SK-N-SH (cell line): ENCODE results near the gene KEAP1. TPM values are rescaled to one million over a fixed set of nuclear protein-coding genes. Genes with fewer than 3 reads are reported as not detected.

Experiments
- CTCF ChIA-PET: fragments of 300-600, 350-600 bp; formaldehyde crosslinking; extraction: SDS; loops from one replicate; lab custom pipeline; 2021; lab: Yijun Ruan, JAX
- POLR2A ChIA-PET: fragments of 350-600 bp; sonication (Branson Sonifier 250); formaldehyde crosslinking; extraction: SDS; loops from one replicate; lab custom pipeline; 2020; ENCODE audit warnings: antibody characterized with exemption, inconsistent platforms; lab: Yijun Ruan, JAX
- DNase-seq: peaks from one replicate; pipeline ENCODE4 v3.0.0; 2012
- H2AFZ ChIP-seq: fragments of 200-600 bp; sonication (generic); 2 replicates; pipeline ENCODE4 v1.8.1; 2016; ENCODE audit warnings: antibody characterized with exemption, mild to moderate bottlenecking, low read depth
- H3F3A ChIP-seq: fragments of 200-600 bp; sonication (generic); replicated peaks from 2 replicates; pipeline ENCODE3; 2016; ENCODE audit warnings: antibody characterized with exemption, mild to moderate bottlenecking; ENCODE audit not compliant: insufficient read depth
- H3K27ac ChIP-seq, 2 experiments: fragments of 200-500 bp in 1 of 2; fragments of 200-600 bp in 1 of 2; sonication (Bioruptor generic) in 1 of 2; sonication (generic), shearing (Covaris generic) in 1 of 2; 2 replicates each; pipeline versions ENCODE4 v1.5.1 to v1.6.1; 2014 to 2016; ENCODE audit warnings: low read depth in 2 of 2, inconsistent platforms in 1 of 2, low read length in 1 of 2, mild to moderate bottlenecking in 1 of 2, mixed read lengths in 1 of 2
- H3K27me3 ChIP-seq: fragments of 200-600 bp; sonication (generic), shearing (Covaris generic); 2 replicates; pipeline ENCODE4 v1.6.1; 2016; ENCODE audit warnings: mixed run types; ENCODE audit not compliant: insufficient read depth
- H3K36me3 ChIP-seq, 2 experiments: fragments of 200-500 bp in 1 of 2; fragments of 200-600 bp in 1 of 2; sonication (Bioruptor generic) in 1 of 2; sonication (generic) in 1 of 2; replicated peaks in 1 of 2; 2 replicates each; pipeline versions ENCODE3 to v1.5.1; 2014 to 2016; ENCODE audit warnings: low read length in 1 of 2, mild to moderate bottlenecking in 1 of 2; ENCODE audit not compliant: insufficient read depth in 2 of 2, control insufficient read depth in 1 of 2
- H3K4me1 ChIP-seq, 2 experiments: fragments of 200-500 bp in 1 of 2; fragments of 200-600 bp in 1 of 2; sonication (Bioruptor generic) in 1 of 2; sonication (generic), shearing (Covaris generic) in 1 of 2; 2 replicates each; pipeline versions ENCODE4 v1.5.1 to v1.6.1; 2014 to 2016; ENCODE audit warnings: low read depth in 1 of 2, low read length in 1 of 2, mixed run types in 1 of 2; ENCODE audit not compliant: insufficient read depth in 2 of 2, control insufficient read depth in 1 of 2
- H3K4me2 ChIP-seq: fragments of 200-600 bp; sonication (generic), shearing (Covaris generic); 2 replicates; pipeline ENCODE4 v1.6.1; 2017; ENCODE audit warnings: mixed run types
- H3K4me3 ChIP-seq, 2 experiments: fragments of 200-500 bp in 1 of 2; fragments of 200-600 bp in 1 of 2; sonication (Bioruptor generic) in 1 of 2; sonication (generic), shearing (Covaris generic) in 1 of 2; 2 replicates each; pipeline versions ENCODE4 v1.5.1 to v1.8.1; 2014 to 2016; ENCODE audit warnings: low read depth in 2 of 2, inconsistent platforms in 1 of 2, low read length in 1 of 2, mild to moderate bottlenecking in 1 of 2, mixed read lengths in 1 of 2, moderate library complexity in 1 of 2
- H3K79me2 ChIP-seq: fragments of 200-600 bp; sonication (generic); 2 replicates; pipeline ENCODE4 v1.8.1; 2017; ENCODE audit warnings: mild to moderate bottlenecking; ENCODE audit not compliant: insufficient read depth
- H3K9ac ChIP-seq: fragments of 200-600 bp; sonication (generic); 2 replicates; pipeline ENCODE4 v1.6.1; 2017; ENCODE audit warnings: mixed run types
- H3K9me2 ChIP-seq: fragments of 200-600 bp; sonication (generic); 2 replicates; pipeline ENCODE4 v1.6.1; 2017; ENCODE audit warnings: mixed run types
- H3K9me3 ChIP-seq: fragments of 200-600 bp; sonication (generic); 2 replicates; pipeline ENCODE4 v1.6.1; 2017; ENCODE audit warnings: mixed run types, mild to moderate bottlenecking, moderate library complexity
- H4K20me1 ChIP-seq: fragments of 200-600 bp; sonication (generic); 2 replicates; pipeline ENCODE4 v1.6.1; 2017; ENCODE audit warnings: mild to moderate bottlenecking, mixed run types; ENCODE audit not compliant: insufficient read depth
- CTCF ChIP-seq: fragments of 200-600 bp; sonication (generic); IDR thresholded peaks from 2 replicates; pipeline ENCODE4 v1.6.1; 2017; ENCODE audit warnings: antibody characterized with exemption, mild to moderate bottlenecking, moderate library complexity
- ELF1 ChIP-seq: IDR thresholded peaks from 2 replicates; pipeline ENCODE4 v1.4.0; 2012
- EP300 ChIP-seq, 2 experiments: IDR thresholded peaks; 2 replicates each; pipeline versions ENCODE4 v1.4.0 to v1.6.1; 2012; ENCODE audit warnings: borderline replicate concordance in 1 of 2, low read depth in 1 of 2, low read length in 1 of 2
- EZH2phosphoT487 ChIP-seq: fragments of 200-600 bp; sonication (generic); IDR thresholded peaks from 2 replicates; pipeline ENCODE4 v1.6.1; 2017; ENCODE audit warnings: low read depth, mixed run types, mild to moderate bottlenecking, antibody characterized with exemption, moderate library complexity, borderline replicate concordance
- FOXJ3 ChIP-seq: sonication (generic); formaldehyde crosslinking; IDR thresholded peaks from 2 replicates; pipeline ENCODE4 v1.5.1; 2020; ENCODE audit warnings: mild to moderate bottlenecking, missing genetic modification reagents
- FOXM1 ChIP-seq: IDR thresholded peaks from 2 replicates; pipeline ENCODE4 v1.4.0; 2012; ENCODE audit warnings: low read depth, mild to moderate bottlenecking
- MAX ChIP-seq: IDR thresholded peaks from 2 replicates; pipeline ENCODE4 v1.4.0; 2012; ENCODE audit warnings: low read depth
- MXI1 ChIP-seq: IDR thresholded peaks from 2 replicates; pipeline ENCODE4 v1.6.1; 2012; ENCODE audit warnings: mild to moderate bottlenecking, low read depth, low read length, improper control_type of control experiment
- NFIC ChIP-seq: IDR thresholded peaks from 2 replicates; pipeline ENCODE4 v1.4.0; 2012; ENCODE audit warnings: borderline replicate concordance
- NRF1 ChIP-seq: IDR thresholded peaks from 2 replicates; pipeline ENCODE4 v1.6.1; 2012; ENCODE audit warnings: low read depth, mild to moderate bottlenecking, low read length
- PBX3 ChIP-seq: IDR thresholded peaks from 2 replicates; pipeline ENCODE4; 2012
- POLR2AphosphoS5 ChIP-seq: IDR thresholded peaks from 2 replicates; pipeline ENCODE4 v1.6.1; 2012; ENCODE audit warnings: low read depth, low read length
- RAD21 ChIP-seq: IDR thresholded peaks from 2 replicates; pipeline ENCODE4 v1.6.1; 2012; ENCODE audit warnings: mild to moderate bottlenecking, low read length
- RCOR1 ChIP-seq: fragments of 150-350 bp; IDR thresholded peaks from 2 replicates; pipeline ENCODE4 v1.6.1; 2017; ENCODE audit warnings: antibody characterized with exemption, low read length
- SIN3A ChIP-seq: IDR thresholded peaks from 2 replicates; pipeline ENCODE4 v1.6.1; 2012; ENCODE audit warnings: low read depth, mild to moderate bottlenecking, low read length, moderate library complexity, borderline replicate concordance
- SMC3 ChIP-seq: IDR thresholded peaks from 2 replicates; pipeline ENCODE4 v1.6.1; 2012; ENCODE audit warnings: low read depth, low read length, improper control_type of control experiment
- USF1 ChIP-seq: IDR thresholded peaks from 2 replicates; pipeline ENCODE4 v1.4.0; 2012; ENCODE audit warnings: low read depth, borderline replicate concordance
- USF2 ChIP-seq: fragments of 150-350 bp; IDR thresholded peaks from 2 replicates; pipeline ENCODE4 v1.6.1; 2017; ENCODE audit warnings: antibody characterized with exemption, low read length, low read depth, borderline replicate concordance
- YY1 ChIP-seq: IDR thresholded peaks from 2 replicates; pipeline ENCODE4 v1.4.0; 2012; ENCODE audit warnings: low read depth, mild to moderate bottlenecking
- ZBTB33 ChIP-seq: IDR thresholded peaks from 2 replicates; pipeline ENCODE4 v1.4.0; 2012; ENCODE audit warnings: low read depth, borderline replicate concordance
- WGBS: methylation state at CpG from one replicate; pipeline ENCODE4 v1.1.6; 2017; ENCODE audit warnings: low lambda C conversion rate; 5-methylcytosine and 5-hydroxymethylcytosine counted together
- polyA plus RNA-seq, 3 experiments: library from polyadenylated mRNA; depleted of rRNA; stranded (reverse); fragments of >200 nt; gene quantifications; 2 replicates each; pipeline ENCODE4 v1.2.3, GENCODE V29; 2012

The KEAP1 gene
- polyA plus RNA-seq, 1 of the 3 experiments (the other 2 are of a cell fraction) = 72.9 TPM

- WGBS = 45% methylated on average over 14 of the region's 20 CpGs
- Histone ChIP-seq H4K20me1 (no peaks in the 10 kb centered on the region), H3K79me2 (no peaks in the 10 kb centered on the region), H3K4me3 (no peak overlapping the region), H3K4me2 (no peak overlapping the region), H3K9me3 (no peaks in the 10 kb centered on the region), H3K4me1 (no peaks in the 10 kb centered on the region; a peak in 1 of 4 replicates), H3K9ac (no peak overlapping the region), H3K27me3 (peaks cover 26% of the 10 kb centered on the region; the same call in 1 of the 2 replicates), H3F3A (peaks cover 14% of the 10 kb centered on the region), H3K36me3 (no peaks in the 10 kb centered on the region), H3K9me2 (no peaks in the 10 kb centered on the region), H2AFZ (no peak overlapping the region), H3K27ac (no peak overlapping the region)
- TF ChIP-seq ELF1 (no peak), NRF1 (no peak), ZBTB33 (no peak), SIN3A (no peak), EP300 (IDR thresholded peaks at IDR 0.05; ENCODE audit: borderline replicate concordance in 1 of 2, low read depth in 1 of 2, low read length in 1 of 2) (no peak), RAD21 (no peak), FOXJ3 (no peak), YY1 (no peak), USF2 (no peak), POLR2AphosphoS5 (no peak), CTCF (no peak), MXI1 (no peak), PBX3 (no peak), EZH2phosphoT487 (no peak), SMC3 (no peak), NFIC (no peak), RCOR1 (no peak), FOXM1 (no peak), MAX (no peak), USF1 (no peak)
- no peak for DNase-seq
- ChIA-PET CTCF (interaction anchor here (1.3 kb wide), 1 partner anchor 55 kb away, joined by 4 read pairs; no protein-coding TSS in a partner anchor), POLR2A (no interaction called here)
Measured at GRCh38 chr19:10538204-10538983, 35.2 kb upstream of the KEAP1 start.
